Right lobe of liver (tissue), 4 donors: ENCODE results near the gene C1orf50.

ENCODE experiments used
- CTCF ChIP-seq, 4 donors: fragments of 200-600 bp in 3 of 4; fragments of 450-650 bp in 1 of 4; IDR thresholded peaks; one replicate each; pipeline versions ENCODE4 v1.5.1 to v1.8.0; 2016 to 2022; ENCODE audit warnings: antibody characterized with exemption in 4 of 4, mild to moderate bottlenecking in 2 of 4
- POLR2A ChIP-seq: fragments of 450-650 bp; IDR thresholded peaks from one replicate; pipeline ENCODE4 v1.6.1; 2017; ENCODE audit warnings: antibody characterized with exemption, mild to moderate bottlenecking
- donor health status: DM: no; HTN: no; CAD: no.
- donor health status: DM: no; HTN: no; CAD: no.
- donor health status: DM: no; HTN: yes; CAD: no.

GRCh38 chr1:42825036-42825851 lies 58.2 kb downstream of the C1orf50 start:
- no peak for TF ChIP-seq CTCF (IDR thresholded peaks at IDR 0.05)
- no peak for TF ChIP-seq POLR2A
